ACC112 (cell line): Measurements from ENCODE around the gene STK36.
A peak's percentile ranks its signal among the peaks of the same experiment; 100 is the strongest.
"Not testable (repeated sequence)": the region's sequence is repeated elsewhere in the genome, so short reads cannot be mapped to it uniquely, and the experiment has no call there.

Experiments
- H2AFZ ChIP-seq: fragments of 200-600 bp; sonication (generic); one replicate; pipeline ENCODE4 v1.6.0; 2017; ENCODE audit warnings: antibody characterized with exemption, low read length; ENCODE audit not compliant: unreplicated experiment
- H3K27ac ChIP-seq: fragments of 200-600 bp; sonication (generic); 2 replicates; pipeline ENCODE4 v1.5.1; 2014; ENCODE audit warnings: low read depth, mild to moderate bottlenecking, antibody characterized with exemption, low read length, moderate library complexity
- H3K27me3 ChIP-seq: fragments of 200-600 bp; sonication (generic); 2 replicates; pipeline ENCODE4 v1.6.1; 2014; ENCODE audit warnings: mild to moderate bottlenecking, antibody characterized with exemption, low read length, moderate library complexity, mixed read lengths; ENCODE audit not compliant: insufficient read depth
- H3K36me3 ChIP-seq: fragments of 200-600 bp; sonication (generic); 2 replicates; pipeline ENCODE4 v1.6.1; 2016; ENCODE audit warnings: mild to moderate bottlenecking, antibody characterized with exemption, low read length, moderate library complexity, mixed read lengths; ENCODE audit not compliant: insufficient read depth
- H3K4me1 ChIP-seq: fragments of 200-600 bp; sonication (generic); one replicate; pipeline ENCODE4 v1.6.1; 2016; ENCODE audit warnings: low read length, mixed read lengths; ENCODE audit not compliant: insufficient read depth, unreplicated experiment, control insufficient read depth
- H3K4me3 ChIP-seq: fragments of 200-600 bp; sonication (generic); 2 replicates; pipeline ENCODE4 v1.5.1; 2014; ENCODE audit warnings: mild to moderate bottlenecking, low read depth, low read length
- H3K79me2 ChIP-seq: fragments of 200-600 bp; sonication (generic); one replicate; pipeline ENCODE4 v1.6.0; 2016; ENCODE audit warnings: low read length; ENCODE audit not compliant: control insufficient read depth, unreplicated experiment, insufficient read depth

Gene STK36

GRCh38 chr2:218662827-218663226, 9.1 kb upstream of the STK36 start:
- H3K79me2 ChIP-seq, result peaks cover 22% of the 10 kb centered on the region

DNA sequence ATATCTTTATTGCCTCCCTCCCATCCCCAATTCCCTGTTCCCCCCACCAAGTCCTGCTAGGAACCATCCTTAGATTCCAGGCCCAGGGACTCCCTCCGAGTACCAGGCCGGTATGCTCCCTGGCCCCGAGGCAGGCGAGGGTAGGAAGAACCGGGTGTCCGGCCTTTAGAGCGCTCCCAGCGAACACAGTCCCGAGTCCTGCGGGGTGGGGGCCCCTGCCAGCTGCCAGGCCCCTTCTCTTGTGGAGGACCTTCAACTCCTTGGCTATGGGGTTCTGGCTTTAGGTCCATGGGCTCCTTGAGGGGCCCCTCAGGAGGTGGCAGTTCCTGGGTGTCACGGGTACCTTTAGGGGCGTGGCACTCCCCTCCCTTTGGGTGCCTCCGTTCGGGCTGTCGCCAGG, 8.0 kb upstream of the STK36 start:
- Histone ChIP-seq H3K27ac (no peak overlapping the region), H3K27me3 (no peaks in the 10 kb centered on the region), H2AFZ (no peak overlapping the region), H3K79me2 (peaks cover 14% of the 10 kb centered on the region), H3K4me1 (peaks cover under 1% of the 10 kb centered on the region), H3K36me3 (peaks cover 22% of the 10 kb centered on the region; the same call in 1 of the 2 replicates), H3K4me3 (no peak overlapping the region)

More at GRCh38 chr2:218662827-218663226, 9.1 kb upstream of the STK36 start:
- H3K36me3 ChIP-seq, result peaks cover 15% of the 10 kb centered on the region; the same call in 1 of the 2 replicates
- no peak overlapping the region for H3K27ac ChIP-seq
- H3K4me1 ChIP-seq, result peaks cover 2% of the 10 kb centered on the region
- H3K27me3 ChIP-seq, result no peaks in the 10 kb centered on the region
- no peak overlapping the region for H3K4me3 ChIP-seq
- no peak overlapping the region for H2AFZ ChIP-seq

DNA sequence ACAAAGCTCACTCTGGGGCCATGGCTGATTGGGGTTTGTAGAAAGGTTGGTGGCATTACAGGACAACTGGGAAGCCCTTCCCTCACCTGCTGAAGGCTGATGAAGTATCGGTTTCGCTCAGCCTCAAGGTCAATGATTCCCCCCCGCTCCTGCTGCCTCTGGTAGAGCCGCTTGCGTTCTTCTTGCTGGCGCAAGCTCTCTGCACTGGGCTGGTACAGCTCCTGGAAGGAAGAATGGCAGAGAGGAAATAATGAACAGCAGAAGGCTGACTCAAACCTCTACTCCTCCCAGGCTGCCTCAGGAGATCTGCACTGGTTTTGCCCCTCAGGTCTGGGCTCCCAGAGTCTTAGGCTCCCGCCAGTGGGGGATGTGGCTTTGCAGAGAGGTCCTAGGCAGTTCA, 7.2 kb upstream of the STK36 start:
- Histone ChIP-seq H3K36me3 (peaks cover 22% of the 10 kb centered on the region; the same call in 1 of the 2 replicates), H3K4me3 (no peak overlapping the region), H3K79me2 (peaks cover 19% of the 10 kb centered on the region), H3K4me1 (peaks cover 3% of the 10 kb centered on the region), H2AFZ (no peak overlapping the region), H3K27ac (no peak overlapping the region), H3K27me3 (no peaks in the 10 kb centered on the region)

GRCh38 chr2:218671097-218671653, 711 bp upstream of the STK36 start:
- Histone ChIP-seq H2AFZ (peak overlapping the region; percentile 71), H3K4me3 (peak overlapping the region; percentile 93), H3K27me3 (no peaks in the 10 kb centered on the region), H3K4me1 (peaks cover 14% of the 10 kb centered on the region), H3K27ac (peak overlapping the region; percentile 81), H3K36me3 (peaks cover 13% of the 10 kb centered on the region; the same call in 1 of the 2 replicates), H3K79me2 (peaks cover 39% of the 10 kb centered on the region)

GRCh38 chr2:218679119-218679518, 7.2 kb downstream of the STK36 start:
- no peak overlapping the region for H2AFZ ChIP-seq
- no peaks in the 10 kb centered on the region; the same call in 1 of the 2 replicates for H3K36me3 ChIP-seq
- H3K4me3 ChIP-seq, result no peak overlapping the region
- peaks cover 10% of the 10 kb centered on the region for H3K4me1 ChIP-seq
- H3K27ac ChIP-seq, result no peak overlapping the region
- H3K79me2 ChIP-seq, result no peaks in the 10 kb centered on the region
- H3K27me3 ChIP-seq, result no peaks in the 10 kb centered on the region

DNA sequence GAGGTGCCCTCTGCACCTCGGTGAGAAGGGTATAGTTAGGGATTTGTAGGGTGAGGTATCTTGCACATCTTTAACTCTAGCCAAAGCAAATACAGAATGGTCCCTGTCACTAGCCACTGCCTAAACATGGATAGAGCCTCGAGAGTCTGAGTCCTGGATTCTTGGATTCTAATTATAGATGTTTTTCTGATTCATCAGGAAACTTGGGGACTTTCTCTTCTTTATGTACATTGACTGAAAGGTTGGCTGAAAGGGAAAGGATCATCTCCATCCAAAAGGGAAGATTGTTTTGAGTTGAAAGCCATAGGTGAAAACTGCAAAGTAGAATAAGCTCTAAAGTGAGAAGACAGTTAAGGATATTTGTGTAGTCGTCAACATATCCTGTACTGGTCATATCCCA, 8.2 kb downstream of the STK36 start:
- Histone ChIP-seq H3K4me3 (no peak overlapping the region), H3K4me1 (peaks cover 10% of the 10 kb centered on the region), H2AFZ (no peak overlapping the region), H3K27me3 (no peaks in the 10 kb centered on the region), H3K36me3 (peaks cover 2% of the 10 kb centered on the region; the same call in 1 of the 2 replicates), H3K27ac (no peak overlapping the region), H3K79me2 (no peaks in the 10 kb centered on the region)

DNA sequence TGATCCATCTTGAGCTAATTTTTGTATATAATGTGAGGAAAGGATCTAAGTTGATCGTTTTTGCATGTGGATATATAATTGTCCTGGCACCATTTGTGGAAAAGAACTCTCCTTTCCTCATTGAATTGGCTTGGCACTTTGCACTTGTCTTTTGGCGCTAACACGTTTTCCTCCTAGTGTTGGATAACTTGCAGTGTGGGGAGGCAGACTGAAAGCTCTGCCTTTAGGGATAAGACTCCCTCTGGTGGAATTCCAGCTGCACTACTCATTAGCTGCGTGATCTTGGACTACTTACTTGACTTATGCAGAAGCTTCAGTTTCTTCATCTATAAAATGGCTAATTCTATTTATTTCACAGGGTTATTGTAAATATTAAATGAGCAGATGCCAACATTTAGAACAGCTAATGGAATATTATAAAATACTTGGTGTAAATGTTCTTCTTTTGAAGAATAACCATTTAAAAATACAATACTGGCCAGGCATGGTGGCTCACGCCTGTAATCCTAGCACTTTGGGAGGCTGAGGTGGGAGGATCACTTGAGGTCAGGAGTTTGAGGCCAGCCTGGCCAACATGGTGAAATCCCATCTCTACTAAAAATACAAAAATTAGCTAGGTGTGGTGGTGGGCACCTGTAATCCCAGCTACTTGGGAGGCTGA, 15.6 kb downstream of the STK36 start:
- H3K27me3 ChIP-seq, H3K4me1 ChIP-seq, H3K79me2 ChIP-seq, H3K27ac ChIP-seq, H3K4me3 ChIP-seq, H3K36me3 ChIP-seq, H2AFZ ChIP-seq: not testable (repeated sequence)

- H3K4me3 ChIP-seq, result no peak overlapping the region
These were observed 19.3 kb downstream of the STK36 start for GRCh38 chr2:218691234-218691633.

GRCh38 chr2:218694405-218695145, 22.7 kb downstream of the STK36 start:
- H3K36me3 ChIP-seq, result no peaks in the 10 kb centered on the region
- no peaks in the 10 kb centered on the region for H3K27me3 ChIP-seq
- H3K4me3 ChIP-seq, result no peak overlapping the region

More at GRCh38 chr2:218691234-218691633, 19.3 kb downstream of the STK36 start:
- H2AFZ ChIP-seq, result no peak overlapping the region
- no peaks in the 10 kb centered on the region for H3K79me2 ChIP-seq
- H3K27me3 ChIP-seq, result no peaks in the 10 kb centered on the region
- peaks cover 7% of the 10 kb centered on the region for H3K4me1 ChIP-seq
- no peak overlapping the region for H3K27ac ChIP-seq
- H3K36me3 ChIP-seq, result no peaks in the 10 kb centered on the region

DNA sequence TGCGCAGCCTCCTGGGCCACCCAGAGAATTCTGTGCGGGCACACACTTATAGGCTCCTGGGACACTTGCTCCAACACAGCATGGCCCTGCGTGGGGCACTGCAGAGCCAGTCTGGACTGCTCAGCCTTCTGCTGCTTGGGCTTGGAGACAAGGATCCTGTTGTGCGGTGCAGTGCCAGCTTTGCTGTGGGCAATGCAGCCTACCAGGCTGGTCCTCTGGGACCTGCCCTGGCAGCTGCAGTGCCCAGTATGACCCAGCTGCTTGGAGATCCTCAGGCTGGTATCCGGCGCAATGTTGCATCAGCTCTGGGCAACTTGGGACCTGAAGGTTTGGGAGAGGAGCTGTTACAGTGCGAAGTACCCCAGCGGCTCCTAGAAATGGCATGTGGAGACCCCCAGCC, 27.0 kb downstream of the STK36 start:
- Histone ChIP-seq H3K4me3 (no peak overlapping the region), H3K27ac (no peak overlapping the region), H2AFZ (no peak overlapping the region), H3K4me1 (no peaks in the 10 kb centered on the region), H3K27me3 (no peaks in the 10 kb centered on the region), H3K79me2 (no peaks in the 10 kb centered on the region), H3K36me3 (peaks cover 8% of the 10 kb centered on the region; the same call in 1 of the 2 replicates)

More at GRCh38 chr2:218694405-218695145, 22.7 kb downstream of the STK36 start:
- H3K79me2 ChIP-seq, result no peaks in the 10 kb centered on the region
- H3K4me1 ChIP-seq, result peaks cover 7% of the 10 kb centered on the region
- no peak overlapping the region for H2AFZ ChIP-seq
- H3K27ac ChIP-seq, result no peak overlapping the region
